Measurements from ENCODE around the gene MEGF11.

DNA sequence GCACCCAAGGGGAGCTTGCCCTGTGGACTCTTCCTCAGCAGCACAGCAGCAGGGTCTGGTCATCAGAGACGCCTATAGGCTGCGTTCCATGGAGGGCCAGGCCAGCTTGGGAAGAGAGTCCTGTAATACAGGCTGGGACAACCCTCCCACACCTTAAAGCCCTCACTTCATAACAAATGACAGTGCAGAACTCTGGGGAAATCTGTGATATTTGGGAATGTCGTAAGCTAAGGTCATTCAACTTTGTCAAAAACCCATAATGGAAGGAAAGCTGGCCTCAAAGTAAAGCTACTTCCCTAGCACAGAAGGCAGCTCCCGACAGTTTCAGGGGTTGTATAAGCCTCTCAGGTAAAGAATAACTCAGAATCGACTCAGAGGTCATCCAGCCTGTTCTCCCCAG, 133.1 kb downstream of the MEGF11 start:
- TF ChIP-seq POLR2A (IDR thresholded peaks at IDR 0.05), result no peak
- TF ChIP-seq, protein P1, sequence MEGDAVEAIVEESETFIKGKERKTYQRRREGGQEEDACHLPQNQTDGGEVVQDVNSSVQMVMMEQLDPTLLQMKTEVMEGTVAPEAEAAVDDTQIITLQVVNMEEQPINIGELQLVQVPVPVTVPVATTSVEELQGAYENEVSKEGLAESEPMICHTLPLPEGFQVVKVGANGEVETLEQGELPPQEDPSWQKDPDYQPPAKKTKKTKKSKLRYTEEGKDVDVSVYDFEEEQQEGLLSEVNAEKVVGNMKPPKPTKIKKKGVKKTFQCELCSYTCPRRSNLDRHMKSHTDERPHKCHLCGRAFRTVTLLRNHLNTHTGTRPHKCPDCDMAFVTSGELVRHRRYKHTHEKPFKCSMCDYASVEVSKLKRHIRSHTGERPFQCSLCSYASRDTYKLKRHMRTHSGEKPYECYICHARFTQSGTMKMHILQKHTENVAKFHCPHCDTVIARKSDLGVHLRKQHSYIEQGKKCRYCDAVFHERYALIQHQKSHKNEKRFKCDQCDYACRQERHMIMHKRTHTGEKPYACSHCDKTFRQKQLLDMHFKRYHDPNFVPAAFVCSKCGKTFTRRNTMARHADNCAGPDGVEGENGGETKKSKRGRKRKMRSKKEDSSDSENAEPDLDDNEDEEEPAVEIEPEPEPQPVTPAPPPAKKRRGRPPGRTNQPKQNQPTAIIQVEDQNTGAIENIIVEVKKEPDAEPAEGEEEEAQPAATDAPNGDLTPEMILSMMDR (IDR thresholded peaks at IDR 0.05), result no peak
